ENCODE results near the gene NPL.

Gene NPL

GRCh38 chr1:182778862-182779261 is 10.7 kb upstream of the NPL start:
- DNase-seq (ENCODE audit: low read depth in 3 of 3) = no peak

- no peak for DNase-seq (ENCODE audit: low read depth in 3 of 3)
These were observed 10.0 kb upstream of the NPL start for GRCh38 chr1:182779530-182779929.

GRCh38 chr1:182781841-182782586 is 7.6 kb upstream of the NPL start:
- peak; percentile 45 to 71 (median 57) for DNase-seq (ENCODE audit: low read depth in 3 of 3)

- DNase-seq (ENCODE audit: low read depth in 3 of 3) = no peak
These were observed 7.0 kb upstream of the NPL start for GRCh38 chr1:182782587-182782913.

- no peak for DNase-seq (ENCODE audit: low read depth in 3 of 3)
These were observed 6.5 kb upstream of the NPL start for GRCh38 chr1:182783068-182783467.

GRCh38 chr1:182784556-182785171 is 4.9 kb upstream of the NPL start:
- no peak for DNase-seq (ENCODE audit: low read depth in 3 of 3)

- no peak for DNase-seq (ENCODE audit: low read depth in 3 of 3)
These were observed 4.4 kb upstream of the NPL start for GRCh38 chr1:182785181-182785580.

- DNase-seq (ENCODE audit: low read depth in 3 of 3) = peak in 1 of 3 experiments; percentile 41
These were observed 3.2 kb upstream of the NPL start for GRCh38 chr1:182786223-182786994.

- no peak for DNase-seq (ENCODE audit: low read depth in 3 of 3)
These were observed 2.6 kb upstream of the NPL start for GRCh38 chr1:182786995-182787324.

- no peak for DNase-seq (ENCODE audit: low read depth in 3 of 3)
These were observed 2.0 kb downstream of the NPL start for GRCh38 chr1:182791281-182792179.

GRCh38 chr1:182794091-182794490 is 4.5 kb downstream of the NPL start:
- DNase-seq (ENCODE audit: low read depth in 3 of 3) = no peak

- DNase-seq (ENCODE audit: low read depth in 3 of 3) = no peak
These were observed 5.2 kb downstream of the NPL start for GRCh38 chr1:182794676-182795201.

GRCh38 chr1:182795563-182796228 is 6.1 kb downstream of the NPL start:
- no peak for DNase-seq (ENCODE audit: low read depth in 3 of 3)

GRCh38 chr1:182802006-182802803 is 12.6 kb downstream of the NPL start:
- no peak for DNase-seq (ENCODE audit: low read depth in 3 of 3)

- no peak for DNase-seq (ENCODE audit: low read depth in 3 of 3)
These were observed 14.3 kb downstream of the NPL start for GRCh38 chr1:182803846-182804245.

- DNase-seq (ENCODE audit: low read depth in 3 of 3) = no peak
These were observed 16.6 kb downstream of the NPL start for GRCh38 chr1:182806015-182806678.

- DNase-seq (ENCODE audit: low read depth in 3 of 3) = no peak
These were observed 18.3 kb downstream of the NPL start for GRCh38 chr1:182807907-182808306.

GRCh38 chr1:182809414-182809957 is 19.9 kb downstream of the NPL start:
- no peak for DNase-seq (ENCODE audit: low read depth in 3 of 3)

- no peak for DNase-seq (ENCODE audit: low read depth in 3 of 3)
These were observed 22.6 kb downstream of the NPL start for GRCh38 chr1:182811975-182812722.
